Gastrocnemius medialis (tissue), 4 donors: ENCODE data around the gene SFMBT2. TPM values are rescaled to one million over a fixed set of nuclear protein-coding genes. Genes with fewer than 3 reads are reported as not detected.

Source experiments
- ATAC-seq, 2 donors: fragments of 150-250 bp; one replicate each; pipeline ENCODE4 v1.9.1; 2016
- DNase-seq, 2 donors: peaks; one replicate each; pipeline ENCODE4 v3.0.0-alpha.2; 2019
- H3K27ac ChIP-seq, 4 donors: fragments of 200-600 bp; sonication (generic); 1 replicate in 1 of 4; 2 replicates in 3 of 4; pipeline ENCODE4 v1.5.1; 2016 to 2018; ENCODE audit warnings: mild to moderate bottlenecking in 2 of 4, moderate library complexity in 1 of 4
- H3K27me3 ChIP-seq, 3 donors: fragments of 200-600 bp; sonication (generic) in 2 of 3; 1 replicate in 1 of 3; 2 replicates in 2 of 3; pipeline versions ENCODE4 v1.5.1 to v1.6.0; 2016 to 2019; ENCODE audit warnings: mild to moderate bottlenecking in 1 of 3, moderate library complexity in 1 of 3
- H3K36me3 ChIP-seq, 2 donors: fragments of 200-600 bp; sonication (generic) in 1 of 2; one replicate each; pipeline ENCODE4 v1.5.1; 2017 to 2018
- H3K4me1 ChIP-seq, 2 donors: fragments of 200-600 bp; sonication (generic) in 1 of 2; one replicate each; pipeline ENCODE4 v1.5.1; 2016 to 2017; ENCODE audit warnings: mild to moderate bottlenecking in 2 of 2
- H3K4me3 ChIP-seq, 4 donors: fragments of 200-600 bp; sonication (generic) in 3 of 4; 1 replicate in 1 of 4; 2 replicates in 3 of 4; pipeline ENCODE4 v1.5.1; 2016 to 2019; ENCODE audit warnings: mild to moderate bottlenecking in 2 of 4
- H3K9me3 ChIP-seq, 3 donors: fragments of 200-600 bp; sonication (generic) in 2 of 3; 1 replicate in 1 of 3; 2 replicates in 2 of 3; pipeline ENCODE4 v1.5.1; 2016 to 2019
- POLR2A ChIP-seq, 2 donors: fragments of 450-650 bp; IDR thresholded peaks; one replicate each; pipeline ENCODE4 v1.6.1; 2017; ENCODE audit warnings: antibody characterized with exemption in 2 of 2, mild to moderate bottlenecking in 2 of 2, moderate library complexity in 2 of 2
- in situ Hi-C, 4 donors: fragments of 200-750 bp; cut with MboI; loops; one replicate each; pipeline versions ENCODE4 v1.15.0 to v1.8.0; 2017; ENCODE audit warnings: low sequenced_read_pairs in 4 of 4
- intact Hi-C: fragments of 100-400 bp; cut with DNase I; formaldehyde crosslinking; loops from one replicate; pipeline ENCODE4 v1.15.1; 2023; ENCODE audit warnings: low total_unique reads
- total RNA-seq, 4 donors: library from RNA; depleted of rRNA; stranded (reverse); fragments of >200 nt; gene quantifications; one replicate each; pipeline versions ENCODE4 v1.1.0 to v1.2.3, GENCODE V29; 2016
- TF ChIP-seq, protein P1 (sequence below), 5 experiments: fragments of 450-650 bp in 3 of 5; fragments of 200-600 bp in 2 of 5; sonication (generic) in 2 of 5; IDR thresholded peaks in 4 of 5; conservative IDR thresholded peaks in 1 of 5; 1 replicate in 4 of 5; 2 replicates in 1 of 5; pipeline ENCODE4 v1.5.1; 2016 to 2019; ENCODE audit warnings: antibody characterized with exemption in 5 of 5, mild to moderate bottlenecking in 3 of 5, moderate library complexity in 3 of 5

Gene SFMBT2
- total RNA-seq, 4 donors from 2014 or later: 1.1 to 6.9 (median 2.1) TPM

DNA sequence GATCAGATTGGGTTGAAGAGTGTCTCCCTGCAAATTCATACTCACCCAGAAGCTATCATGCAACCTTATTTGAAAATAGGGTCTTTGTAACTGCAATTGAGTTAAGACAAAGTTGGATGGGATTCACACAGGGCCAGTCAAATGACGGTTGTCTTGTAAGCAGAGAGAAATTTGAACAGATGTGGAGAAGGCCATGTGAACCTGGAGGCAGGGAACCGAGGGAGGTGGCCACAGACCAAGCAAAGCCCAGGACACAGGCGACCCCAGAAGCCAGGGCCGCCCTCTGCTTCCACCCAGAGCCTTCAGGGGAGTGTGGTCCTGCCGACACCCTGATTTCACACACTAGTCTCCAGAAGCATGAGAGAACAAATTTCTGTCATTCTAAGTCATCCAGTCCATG, 140.8 kb downstream of the SFMBT2 start:
- TF ChIP-seq, protein P1, sequence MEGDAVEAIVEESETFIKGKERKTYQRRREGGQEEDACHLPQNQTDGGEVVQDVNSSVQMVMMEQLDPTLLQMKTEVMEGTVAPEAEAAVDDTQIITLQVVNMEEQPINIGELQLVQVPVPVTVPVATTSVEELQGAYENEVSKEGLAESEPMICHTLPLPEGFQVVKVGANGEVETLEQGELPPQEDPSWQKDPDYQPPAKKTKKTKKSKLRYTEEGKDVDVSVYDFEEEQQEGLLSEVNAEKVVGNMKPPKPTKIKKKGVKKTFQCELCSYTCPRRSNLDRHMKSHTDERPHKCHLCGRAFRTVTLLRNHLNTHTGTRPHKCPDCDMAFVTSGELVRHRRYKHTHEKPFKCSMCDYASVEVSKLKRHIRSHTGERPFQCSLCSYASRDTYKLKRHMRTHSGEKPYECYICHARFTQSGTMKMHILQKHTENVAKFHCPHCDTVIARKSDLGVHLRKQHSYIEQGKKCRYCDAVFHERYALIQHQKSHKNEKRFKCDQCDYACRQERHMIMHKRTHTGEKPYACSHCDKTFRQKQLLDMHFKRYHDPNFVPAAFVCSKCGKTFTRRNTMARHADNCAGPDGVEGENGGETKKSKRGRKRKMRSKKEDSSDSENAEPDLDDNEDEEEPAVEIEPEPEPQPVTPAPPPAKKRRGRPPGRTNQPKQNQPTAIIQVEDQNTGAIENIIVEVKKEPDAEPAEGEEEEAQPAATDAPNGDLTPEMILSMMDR (IDR thresholded peaks at IDR 0.05 in 4 of 5, conservative IDR thresholded peaks at IDR 0.05 in 1 of 5): no peak
- no peak for TF ChIP-seq POLR2A (IDR thresholded peaks at IDR 0.05)
- H3K36me3 ChIP-seq: no peaks in the 10 kb centered on the region
- ATAC-seq: no peak
- no peaks in the 10 kb centered on the region for H3K9me3 ChIP-seq
- DNase-seq: no peak
- peak overlapping the region in 1 of 4 donors; percentile 36 for H3K27ac ChIP-seq
- intact Hi-C loops (no loop called here), in situ Hi-C loops (loop anchor here in 1 of 4 donors (10.0 kb wide), 1 partner anchor 145 kb away; the partner anchor contains the start of gene SFMBT2)
- H3K4me3 ChIP-seq: no peak overlapping the region
- H3K4me1 ChIP-seq: peaks cover 0 to 21% of the 10 kb centered on the region in 2 donors
- H3K27me3 ChIP-seq: no peaks in the 10 kb centered on the region

DNA sequence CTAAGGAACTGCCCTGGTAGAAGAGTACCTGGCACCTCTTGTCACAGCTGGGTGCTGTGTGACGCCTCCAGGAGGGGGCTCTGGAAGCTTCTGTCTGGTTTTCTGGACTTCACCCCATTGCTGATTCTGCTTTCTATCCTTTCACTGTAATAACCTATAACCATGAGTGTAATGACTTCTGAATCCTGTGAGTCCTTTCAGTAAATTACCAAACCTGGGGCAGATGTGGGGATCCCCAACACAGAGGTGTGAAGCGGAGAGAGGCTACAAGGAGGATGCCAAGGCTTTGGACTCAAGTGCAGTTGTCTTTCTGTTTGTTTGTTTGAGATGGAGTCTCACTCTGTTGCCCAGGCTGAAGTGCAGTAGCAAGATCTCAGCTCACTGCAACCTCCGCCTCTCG, 143.7 kb downstream of the SFMBT2 start:
- Histone ChIP-seq H3K27ac (no peak overlapping the region), H3K9me3 (no peaks in the 10 kb centered on the region), H3K27me3 (no peaks in the 10 kb centered on the region), H3K4me3 (no peak overlapping the region), H3K4me1 (peaks cover 0 to 21% of the 10 kb centered on the region in 2 donors), H3K36me3 (no peaks in the 10 kb centered on the region)
- DNase-seq (no peak), ATAC-seq (no peak)
- in situ Hi-C loops: loop anchor here in 1 of 4 donors (10.0 kb wide), 1 partner anchor 148 kb away; the partner anchor contains the start of gene SFMBT2
- TF ChIP-seq, protein P1 (IDR thresholded peaks at IDR 0.05 in 4 of 5, conservative IDR thresholded peaks at IDR 0.05 in 1 of 5): no peak
- TF ChIP-seq POLR2A (IDR thresholded peaks at IDR 0.05): no peak
- intact Hi-C loops: no loop called here

DNA sequence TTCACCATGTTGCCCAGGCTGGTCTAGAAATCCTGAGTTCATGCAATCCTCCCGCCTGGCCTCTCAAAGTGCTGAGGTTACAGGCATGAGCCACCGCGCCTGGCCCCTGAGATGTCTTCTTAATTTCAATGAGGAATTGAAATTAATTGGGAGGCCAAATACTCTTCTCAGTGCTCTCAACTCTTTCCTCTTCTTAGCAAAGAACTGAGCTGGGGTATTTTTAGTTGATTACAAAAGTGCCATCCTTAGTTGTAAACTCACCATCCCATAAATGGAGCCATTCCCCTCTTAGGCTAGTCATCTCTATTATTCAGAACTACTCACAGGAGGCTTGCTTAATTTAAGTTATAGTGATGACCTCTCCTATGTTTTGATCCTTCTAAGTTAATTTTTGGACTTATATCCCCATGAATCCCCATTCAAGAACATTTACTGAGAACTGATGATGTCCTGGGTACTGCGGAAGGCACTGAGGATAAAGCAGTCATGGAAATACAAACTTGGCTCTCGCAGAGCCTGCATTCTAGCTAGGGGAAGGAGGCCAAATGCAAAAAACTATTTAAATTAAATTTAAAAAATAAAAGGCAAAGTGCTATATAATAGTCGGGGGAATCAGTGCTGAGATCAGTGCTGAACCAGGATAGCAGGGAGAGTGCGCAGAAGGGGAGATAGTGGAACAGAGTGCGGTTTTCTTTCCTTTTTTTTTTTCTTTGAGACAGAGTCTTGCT, 145.3 kb downstream of the SFMBT2 start:
- in situ Hi-C loops (loop anchor here in 1 of 4 donors (10.0 kb wide), 1 partner anchor 149 kb away; the partner anchor contains the start of gene SFMBT2), intact Hi-C loops (no loop called here)
- Histone ChIP-seq H3K4me1 (peaks cover 8 to 28% of the 10 kb centered on the region in 2 donors), H3K27ac (peak overlapping the region in 1 of 4 donors; percentile 58), H3K4me3 (no peak overlapping the region), H3K27me3 (no peaks in the 10 kb centered on the region), H3K9me3 (no peaks in the 10 kb centered on the region), H3K36me3 (no peaks in the 10 kb centered on the region)
- DNase-seq (no peak), ATAC-seq (peak; percentile 47 to 61)
- no peak for TF ChIP-seq POLR2A (IDR thresholded peaks at IDR 0.05)
- TF ChIP-seq, protein P1 (IDR thresholded peaks at IDR 0.05 in 4 of 5, conservative IDR thresholded peaks at IDR 0.05 in 1 of 5): no peak

DNA sequence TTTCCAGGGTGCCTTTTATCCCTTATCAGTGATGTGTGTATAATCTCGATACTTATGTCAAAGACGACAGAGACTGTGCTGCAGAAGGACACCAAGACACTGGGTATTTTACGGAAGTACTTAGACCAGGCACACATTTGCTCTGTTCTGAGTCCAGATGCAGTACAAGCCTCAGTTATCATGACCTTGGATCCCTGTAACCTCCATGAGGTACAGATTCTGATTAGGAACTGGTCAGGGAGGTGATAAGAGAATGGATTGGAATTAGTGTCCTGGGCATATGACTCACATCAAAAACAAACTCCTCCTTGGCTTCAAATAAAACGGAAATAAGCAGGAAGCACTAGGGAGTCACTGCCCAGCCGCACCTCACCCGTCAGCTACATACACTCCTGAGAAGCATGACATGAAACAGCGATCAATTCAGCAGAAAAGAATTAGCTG, 146.5 kb downstream of the SFMBT2 start:
- Histone ChIP-seq H3K36me3 (no peaks in the 10 kb centered on the region), H3K9me3 (no peaks in the 10 kb centered on the region), H3K27ac (no peak overlapping the region), H3K4me1 (peaks cover 15 to 25% of the 10 kb centered on the region in 2 donors), H3K4me3 (no peak overlapping the region), H3K27me3 (no peaks in the 10 kb centered on the region)
- ATAC-seq (no peak), DNase-seq (no peak)
- TF ChIP-seq POLR2A (IDR thresholded peaks at IDR 0.05): no peak
- TF ChIP-seq, protein P1 (IDR thresholded peaks at IDR 0.05 in 4 of 5, conservative IDR thresholded peaks at IDR 0.05 in 1 of 5): no peak
- in situ Hi-C loops (loop anchor here in 3 of 4 donors (5.0 to 10.0 kb wide), 3 partner anchors 143 to 153 kb away; partner anchors contain the start of gene SFMBT2 (in 1 of the 3)), intact Hi-C loops (no loop called here)
